ENCODE data around the gene PRCC.

DNA sequence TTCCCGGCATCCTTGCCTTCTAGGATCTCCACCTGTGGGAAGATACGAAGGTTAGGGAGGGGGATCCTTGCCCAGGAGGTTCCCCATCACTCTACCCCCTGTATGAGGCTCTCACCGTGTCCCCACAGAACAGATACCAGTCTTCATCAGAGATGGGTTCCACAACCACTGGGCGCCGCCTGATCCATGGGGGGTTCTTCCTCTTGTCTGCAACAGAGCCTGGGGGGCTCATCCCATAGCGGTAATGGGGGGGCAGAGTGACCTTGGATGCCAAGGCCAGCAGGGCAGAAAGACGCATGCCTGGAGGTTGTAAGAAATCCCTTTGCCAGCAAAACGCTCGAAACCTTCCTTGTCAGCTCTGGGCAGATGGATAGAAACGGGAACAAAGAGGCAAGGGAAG is 28.9 kb upstream of the PRCC start:
- TF ChIP-seq CTCF (IDR thresholded peaks at IDR 0.05) (no peak), POLR2A (IDR thresholded peaks at IDR 0.05) (no peak)

Measured in adrenal gland (tissue), 5 donors.